GM21423 (cell line): Measurements from ENCODE around the gene PIK3CB.
A peak's percentile ranks its signal among the peaks of the same experiment; 100 is the strongest.
"Not testable (repeated sequence)": the region's sequence is repeated elsewhere in the genome, so short reads cannot be mapped to it uniquely, and the experiment has no call there.

Source experiments
- ATAC-seq: cut with Tn5 transposase; IDR thresholded peaks from one replicate; pipeline ENCODE4 v1.9.1; 2021; ENCODE audit warnings: mild to moderate bottlenecking, moderate library complexity; ENCODE audit not compliant: unreplicated experiment

The PIK3CB gene

GRCh38 chr3:138686771-138687221, 147.9 kb downstream of the PIK3CB start:
- peak; percentile 98 for ATAC-seq

- ATAC-seq = no peak
These were observed 150.3 kb downstream of the PIK3CB start for GRCh38 chr3:138684396-138684795.

GRCh38 chr3:138682648-138683047, 152.1 kb downstream of the PIK3CB start:
- no peak for ATAC-seq

- no peak for ATAC-seq
These were observed 153.1 kb downstream of the PIK3CB start for GRCh38 chr3:138681463-138682220.

GRCh38 chr3:138680974-138681373, 153.8 kb downstream of the PIK3CB start:
- ATAC-seq = not testable (repeated sequence)

GRCh38 chr3:138678874-138679392, 155.8 kb downstream of the PIK3CB start:
- ATAC-seq = no peak

- no peak for ATAC-seq
These were observed 156.6 kb downstream of the PIK3CB start for GRCh38 chr3:138678086-138678485.

GRCh38 chr3:138675393-138675792, 159.3 kb downstream of the PIK3CB start:
- ATAC-seq = no peak

- no peak for ATAC-seq
These were observed 160.8 kb downstream of the PIK3CB start for GRCh38 chr3:138673641-138674530.

- ATAC-seq = no peak
These were observed 164.3 kb downstream of the PIK3CB start for GRCh38 chr3:138670407-138670806.

GRCh38 chr3:138668107-138668506, 166.6 kb downstream of the PIK3CB start:
- ATAC-seq = no peak

GRCh38 chr3:138657508-138657907, 177.2 kb downstream of the PIK3CB start:
- ATAC-seq = no peak

- no peak for ATAC-seq
These were observed 181.2 kb downstream of the PIK3CB start for GRCh38 chr3:138653567-138653966.

GRCh38 chr3:138649134-138649533, 185.6 kb downstream of the PIK3CB start:
- ATAC-seq = no peak

GRCh38 chr3:138646513-138646912, 188.2 kb downstream of the PIK3CB start:
- no peak for ATAC-seq

GRCh38 chr3:138646008-138646407, 188.7 kb downstream of the PIK3CB start:
- no peak for ATAC-seq

- no peak for ATAC-seq
These were observed 191.8 kb downstream of the PIK3CB start for GRCh38 chr3:138642927-138643253.

GRCh38 chr3:138642226-138642926, 192.4 kb downstream of the PIK3CB start:
- no peak for ATAC-seq

GRCh38 chr3:138640537-138640936, 194.2 kb downstream of the PIK3CB start:
- no peak for ATAC-seq

GRCh38 chr3:138638641-138639040, 196.1 kb downstream of the PIK3CB start:
- ATAC-seq = no peak

GRCh38 chr3:138629526-138629925, 205.2 kb downstream of the PIK3CB start:
- no peak for ATAC-seq
